ENCODE results near the gene TAMALIN.

DNA sequence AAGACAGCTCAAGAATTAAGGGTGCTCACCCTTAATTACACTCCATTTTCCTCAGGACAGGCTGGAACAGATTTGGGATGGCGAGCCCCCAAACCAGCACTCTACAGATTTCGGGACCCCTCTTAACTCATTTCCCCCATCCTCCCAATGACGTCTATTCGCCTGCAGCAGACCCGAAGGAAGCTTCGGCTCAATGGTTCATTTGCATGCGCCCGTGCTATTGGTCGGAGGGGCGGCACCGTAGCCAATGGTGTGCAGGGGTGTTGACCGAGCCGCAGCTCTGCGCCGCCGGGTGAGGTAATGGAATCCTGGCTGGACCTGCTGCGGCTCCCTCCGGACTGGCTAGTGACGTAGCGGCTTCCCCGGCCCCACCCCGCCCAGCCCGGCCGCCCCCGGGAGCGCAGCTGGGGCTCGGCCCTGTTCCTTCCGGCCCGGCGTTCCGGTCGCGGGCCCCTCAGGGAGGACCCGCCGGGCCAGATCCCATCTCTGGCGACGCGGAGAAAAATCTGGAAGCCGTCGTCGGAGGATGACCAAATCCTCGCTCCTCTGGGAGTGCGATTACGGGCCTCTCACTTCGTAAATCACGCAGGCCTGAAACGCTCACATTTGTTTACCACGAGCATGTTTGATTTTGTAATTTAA lies 26.2 kb downstream of the TAMALIN start:
- TF ChIP-seq, protein P1, sequence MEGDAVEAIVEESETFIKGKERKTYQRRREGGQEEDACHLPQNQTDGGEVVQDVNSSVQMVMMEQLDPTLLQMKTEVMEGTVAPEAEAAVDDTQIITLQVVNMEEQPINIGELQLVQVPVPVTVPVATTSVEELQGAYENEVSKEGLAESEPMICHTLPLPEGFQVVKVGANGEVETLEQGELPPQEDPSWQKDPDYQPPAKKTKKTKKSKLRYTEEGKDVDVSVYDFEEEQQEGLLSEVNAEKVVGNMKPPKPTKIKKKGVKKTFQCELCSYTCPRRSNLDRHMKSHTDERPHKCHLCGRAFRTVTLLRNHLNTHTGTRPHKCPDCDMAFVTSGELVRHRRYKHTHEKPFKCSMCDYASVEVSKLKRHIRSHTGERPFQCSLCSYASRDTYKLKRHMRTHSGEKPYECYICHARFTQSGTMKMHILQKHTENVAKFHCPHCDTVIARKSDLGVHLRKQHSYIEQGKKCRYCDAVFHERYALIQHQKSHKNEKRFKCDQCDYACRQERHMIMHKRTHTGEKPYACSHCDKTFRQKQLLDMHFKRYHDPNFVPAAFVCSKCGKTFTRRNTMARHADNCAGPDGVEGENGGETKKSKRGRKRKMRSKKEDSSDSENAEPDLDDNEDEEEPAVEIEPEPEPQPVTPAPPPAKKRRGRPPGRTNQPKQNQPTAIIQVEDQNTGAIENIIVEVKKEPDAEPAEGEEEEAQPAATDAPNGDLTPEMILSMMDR (IDR thresholded peaks at IDR 0.05; ENCODE audit: insufficient read depth, low read length, poor library complexity, severe bottlenecking), result no peak
- no peak for TF ChIP-seq EZH2phosphoT487 (conservative IDR thresholded peaks at IDR 0.05; ENCODE audit: low read length)
